SU-DHL-6 (cell line): Measurements from ENCODE around the gene PMVK.

Source experiments
- H2AFZ ChIP-seq: fragments of 200-600 bp; sonication (generic); 2 replicates; pipeline ENCODE4 v1.6.1; 2014; ENCODE audit warnings: low read depth, mild to moderate bottlenecking, moderate library complexity, mixed read lengths, antibody characterized with exemption, low read length; ENCODE audit not compliant: severe bottlenecking
- H3F3A ChIP-seq: fragments of 200-600 bp; shearing (Covaris generic); 2 replicates; pipeline ENCODE4 v1.6.0; 2016; ENCODE audit warnings: antibody characterized with exemption, mild to moderate bottlenecking; ENCODE audit not compliant: insufficient read depth
- H3K27ac ChIP-seq: fragments of 200-600 bp; sonication (generic); 2 replicates; pipeline ENCODE4 v1.5.1; 2016; ENCODE audit warnings: low read depth, mild to moderate bottlenecking, low read length, moderate library complexity, mixed read lengths
- H3K27me3 ChIP-seq: fragments of 200-600 bp; sonication (generic), shearing (Covaris generic); 2 replicates; pipeline ENCODE4 v1.6.0; 2014; ENCODE audit warnings: mild to moderate bottlenecking, low read length
- H3K36me3 ChIP-seq: fragments of 200-600 bp; sonication (generic); 2 replicates; pipeline ENCODE4 v1.6.1; 2014; ENCODE audit warnings: mild to moderate bottlenecking, low read length, mixed read lengths
- H3K4me2 ChIP-seq: fragments of 300-600, 200-600 bp; shearing (Covaris generic), sonication (generic); 2 replicates; pipeline ENCODE4 v1.6.0; 2014; ENCODE audit warnings: low read length, low read depth, mild to moderate bottlenecking; ENCODE audit not compliant: poor library complexity, severe bottlenecking
- H3K4me3 ChIP-seq: fragments of 200-600 bp; sonication (generic); 2 replicates; pipeline ENCODE4 v1.5.1; 2014; ENCODE audit warnings: antibody characterized with exemption, low read length, mild to moderate bottlenecking, mixed read lengths; ENCODE audit not compliant: insufficient read depth, poor library complexity, severe bottlenecking
- H3K79me2 ChIP-seq: fragments of 200-600 bp; sonication (generic); 2 replicates; pipeline ENCODE4 v1.6.1; 2014; ENCODE audit warnings: mild to moderate bottlenecking, low read length, moderate library complexity; ENCODE audit not compliant: insufficient read depth
- H3K9ac ChIP-seq: fragments of 200-600 bp; sonication (generic); 2 replicates; pipeline ENCODE4 v1.7.0; 2014; ENCODE audit warnings: mild to moderate bottlenecking, low read length
- H3K9me2 ChIP-seq: fragments of 200-600 bp; sonication (generic); replicated peaks from 2 replicates; pipeline ENCODE4 v1.6.1; 2014; ENCODE audit warnings: low read length; ENCODE audit not compliant: insufficient read depth
- H3K9me3 ChIP-seq: fragments of 200-600 bp; sonication (generic); 2 replicates; pipeline ENCODE4 v1.6.1; 2014; ENCODE audit warnings: low read length, mixed read lengths; ENCODE audit not compliant: insufficient read depth
- H4K20me1 ChIP-seq: fragments of 200-600 bp; sonication (generic); 2 replicates; pipeline ENCODE4 v1.6.1; 2014; ENCODE audit warnings: low read depth, mild to moderate bottlenecking, antibody characterized with exemption, low read length, moderate library complexity, mixed read lengths
- CTCF ChIP-seq: fragments of 200-600 bp; sonication (generic); IDR thresholded peaks from one replicate; pipeline ENCODE4 v1.5.1; 2017; ENCODE audit warnings: antibody characterized with exemption, mild to moderate bottlenecking, low read length, moderate library complexity; ENCODE audit not compliant: insufficient read depth, poor library complexity, severe bottlenecking
- EZH2phosphoT487 ChIP-seq: fragments of 200-600 bp; sonication (generic), shearing (Covaris generic); conservative IDR thresholded peaks from 2 replicates; pipeline ENCODE4 v1.6.1; 2018; ENCODE audit warnings: mild to moderate bottlenecking, antibody characterized with exemption, low read length, moderate library complexity, mixed read lengths

The PMVK gene

GRCh38 chr1:154952664-154953063 is 16.1 kb upstream of the PMVK start:
- H3K27ac ChIP-seq = no peak overlapping the region
- no peaks in the 10 kb centered on the region for H3K9me2 ChIP-seq
- peaks cover 11% of the 10 kb centered on the region for H3F3A ChIP-seq
- H4K20me1 ChIP-seq = no peaks in the 10 kb centered on the region
- no peaks in the 10 kb centered on the region for H3K27me3 ChIP-seq
- no peaks in the 10 kb centered on the region for H3K36me3 ChIP-seq
- no peak overlapping the region for H3K4me2 ChIP-seq
- H3K9ac ChIP-seq = no peak overlapping the region
- no peak overlapping the region for H3K4me3 ChIP-seq
- TF ChIP-seq EZH2phosphoT487 (no peak), CTCF (no peak)
- no peaks in the 10 kb centered on the region for H3K9me3 ChIP-seq
- no peak overlapping the region for H2AFZ ChIP-seq
- no peaks in the 10 kb centered on the region for H3K79me2 ChIP-seq

GRCh38 chr1:154951901-154952657 is 15.6 kb upstream of the PMVK start:
- no peak for TF ChIP-seq EZH2phosphoT487
- TF ChIP-seq CTCF = no peak
- H3K4me3 ChIP-seq = no peak overlapping the region
- H3K27me3 ChIP-seq = no peaks in the 10 kb centered on the region
- H3K9me2 ChIP-seq = no peaks in the 10 kb centered on the region
- peaks cover 7% of the 10 kb centered on the region; the same call in 1 of the 2 replicates for H3F3A ChIP-seq
- no peak overlapping the region for H3K4me2 ChIP-seq
- no peak overlapping the region for H3K27ac ChIP-seq
- H2AFZ ChIP-seq = no peak overlapping the region
- H3K79me2 ChIP-seq = no peaks in the 10 kb centered on the region
- no peaks in the 10 kb centered on the region for H3K36me3 ChIP-seq
- no peak overlapping the region for H3K9ac ChIP-seq
- H3K9me3 ChIP-seq = no peaks in the 10 kb centered on the region
- no peaks in the 10 kb centered on the region for H4K20me1 ChIP-seq

GRCh38 chr1:154948079-154948478 is 11.6 kb upstream of the PMVK start:
- Histone ChIP-seq H3K9me3 (no peaks in the 10 kb centered on the region), H3K27me3 (no peaks in the 10 kb centered on the region), H3K4me3 (no peak overlapping the region), H2AFZ (no peak overlapping the region), H3K4me2 (no peak overlapping the region), H3K9ac (no peak overlapping the region), H3K36me3 (no peaks in the 10 kb centered on the region), H3K9me2 (no peaks in the 10 kb centered on the region), H4K20me1 (no peaks in the 10 kb centered on the region), H3K79me2 (no peaks in the 10 kb centered on the region), H3F3A (no peaks in the 10 kb centered on the region), H3K27ac (no peak overlapping the region)
- TF ChIP-seq EZH2phosphoT487 (no peak), CTCF (no peak)
